GM18511 (cell line): ENCODE data around the gene MMS19.

Experiments
- ATAC-seq: cut with Tn5 transposase; IDR thresholded peaks from one replicate; pipeline ENCODE4 v1.9.1; 2021; ENCODE audit warnings: mild to moderate bottlenecking, moderate library complexity; ENCODE audit not compliant: unreplicated experiment

Gene MMS19, protein sequence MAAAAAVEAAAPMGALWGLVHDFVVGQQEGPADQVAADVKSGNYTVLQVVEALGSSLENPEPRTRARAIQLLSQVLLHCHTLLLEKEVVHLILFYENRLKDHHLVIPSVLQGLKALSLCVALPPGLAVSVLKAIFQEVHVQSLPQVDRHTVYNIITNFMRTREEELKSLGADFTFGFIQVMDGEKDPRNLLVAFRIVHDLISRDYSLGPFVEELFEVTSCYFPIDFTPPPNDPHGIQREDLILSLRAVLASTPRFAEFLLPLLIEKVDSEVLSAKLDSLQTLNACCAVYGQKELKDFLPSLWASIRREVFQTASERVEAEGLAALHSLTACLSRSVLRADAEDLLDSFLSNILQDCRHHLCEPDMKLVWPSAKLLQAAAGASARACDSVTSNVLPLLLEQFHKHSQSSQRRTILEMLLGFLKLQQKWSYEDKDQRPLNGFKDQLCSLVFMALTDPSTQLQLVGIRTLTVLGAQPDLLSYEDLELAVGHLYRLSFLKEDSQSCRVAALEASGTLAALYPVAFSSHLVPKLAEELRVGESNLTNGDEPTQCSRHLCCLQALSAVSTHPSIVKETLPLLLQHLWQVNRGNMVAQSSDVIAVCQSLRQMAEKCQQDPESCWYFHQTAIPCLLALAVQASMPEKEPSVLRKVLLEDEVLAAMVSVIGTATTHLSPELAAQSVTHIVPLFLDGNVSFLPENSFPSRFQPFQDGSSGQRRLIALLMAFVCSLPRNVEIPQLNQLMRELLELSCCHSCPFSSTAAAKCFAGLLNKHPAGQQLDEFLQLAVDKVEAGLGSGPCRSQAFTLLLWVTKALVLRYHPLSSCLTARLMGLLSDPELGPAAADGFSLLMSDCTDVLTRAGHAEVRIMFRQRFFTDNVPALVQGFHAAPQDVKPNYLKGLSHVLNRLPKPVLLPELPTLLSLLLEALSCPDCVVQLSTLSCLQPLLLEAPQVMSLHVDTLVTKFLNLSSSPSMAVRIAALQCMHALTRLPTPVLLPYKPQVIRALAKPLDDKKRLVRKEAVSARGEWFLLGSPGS

GRCh38 chr10:97498076-97498840 is at the start of gene MMS19:
Gene MMS19 (minus strand): TSS chr10:97498422. CDS start chr10:97498384, 38 bp downstream.
- ATAC-seq, result peak; percentile 92

DNA sequence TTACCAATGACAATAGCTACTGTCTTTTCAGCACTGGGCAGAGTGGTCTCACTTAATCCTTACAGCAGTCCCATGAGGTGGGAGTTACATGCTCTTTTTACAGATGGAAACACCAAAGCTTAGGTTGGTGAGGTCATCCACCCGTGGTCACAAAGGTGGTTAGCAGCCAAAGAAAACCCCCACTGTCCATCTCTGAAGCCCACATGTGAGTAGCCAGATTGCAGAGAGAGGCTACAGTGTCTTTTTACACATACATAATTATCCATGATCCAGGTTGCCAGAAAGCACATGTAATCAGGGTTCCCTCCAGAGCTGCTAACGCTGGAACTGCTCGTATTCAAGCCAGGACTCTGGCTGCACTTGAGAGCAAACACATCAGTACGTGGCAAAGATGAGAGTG is 49.7 kb upstream of the MMS19 start:
- ATAC-seq, result no peak

DNA sequence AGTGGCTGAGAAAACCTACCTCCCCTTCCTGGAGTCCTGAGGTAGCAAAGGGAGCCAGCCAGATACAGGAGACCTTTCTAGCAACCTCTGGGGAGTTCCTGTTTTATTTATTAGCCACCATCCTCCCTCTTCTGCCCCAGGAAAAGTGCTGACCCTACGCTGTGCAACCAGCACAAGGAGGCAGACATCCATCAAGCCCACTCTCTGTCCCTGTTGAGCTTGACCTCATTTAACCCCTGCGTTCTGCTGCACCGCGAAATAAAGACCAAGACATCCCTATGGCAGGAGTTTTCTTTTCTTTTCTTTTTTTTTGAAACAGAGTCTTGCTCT is 49.0 kb upstream of the MMS19 start:
- no peak for ATAC-seq

- ATAC-seq, result no peak
Measured at GRCh38 chr10:97546456-97547270, 48.4 kb upstream of the MMS19 start.

GRCh38 chr10:97543025-97543546 is 44.9 kb upstream of the MMS19 start:
- ATAC-seq, result no peak

- ATAC-seq, result no peak
Measured at GRCh38 chr10:97542169-97543024, 44.2 kb upstream of the MMS19 start.

DNA sequence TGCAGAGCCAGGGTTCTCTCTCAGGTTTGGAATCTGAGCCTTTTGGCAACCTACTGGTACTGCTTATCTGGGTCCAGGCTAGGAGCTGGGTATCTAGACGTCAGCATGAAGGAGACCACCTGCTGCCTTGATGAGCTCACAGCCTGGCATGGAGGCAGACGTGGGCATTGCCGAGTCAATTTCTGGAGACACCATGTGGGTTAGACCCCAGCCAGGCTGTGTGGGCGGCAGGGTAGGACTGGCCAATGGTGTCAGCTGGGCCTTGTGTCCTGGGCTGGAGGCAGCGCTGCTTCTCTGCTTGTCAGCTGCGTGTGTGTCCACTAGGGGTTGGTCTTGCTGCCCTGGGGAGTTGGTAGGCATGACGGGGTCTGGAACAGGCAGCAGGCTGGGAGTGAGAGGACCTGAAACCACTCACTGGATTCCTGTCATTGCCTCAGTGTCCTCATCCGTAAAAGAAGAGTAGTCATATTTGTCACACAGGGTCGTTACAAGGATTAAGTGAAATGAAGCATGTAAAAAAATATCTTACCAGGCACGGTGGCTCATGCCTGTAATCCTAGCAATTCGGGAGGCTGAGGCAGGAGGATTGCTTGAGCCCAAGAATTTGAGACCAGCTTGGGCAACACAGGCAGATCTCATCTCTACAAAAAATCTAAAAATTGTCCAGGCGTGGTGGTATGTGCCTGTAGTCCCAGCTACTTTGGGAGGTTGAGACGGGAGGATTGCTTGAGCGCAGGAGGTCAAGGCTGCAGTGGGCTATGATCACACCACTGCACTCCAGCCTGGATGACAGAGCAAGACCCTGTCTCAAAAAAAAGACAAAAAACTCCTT is 42.7 kb upstream of the MMS19 start:
- no peak for ATAC-seq

DNA sequence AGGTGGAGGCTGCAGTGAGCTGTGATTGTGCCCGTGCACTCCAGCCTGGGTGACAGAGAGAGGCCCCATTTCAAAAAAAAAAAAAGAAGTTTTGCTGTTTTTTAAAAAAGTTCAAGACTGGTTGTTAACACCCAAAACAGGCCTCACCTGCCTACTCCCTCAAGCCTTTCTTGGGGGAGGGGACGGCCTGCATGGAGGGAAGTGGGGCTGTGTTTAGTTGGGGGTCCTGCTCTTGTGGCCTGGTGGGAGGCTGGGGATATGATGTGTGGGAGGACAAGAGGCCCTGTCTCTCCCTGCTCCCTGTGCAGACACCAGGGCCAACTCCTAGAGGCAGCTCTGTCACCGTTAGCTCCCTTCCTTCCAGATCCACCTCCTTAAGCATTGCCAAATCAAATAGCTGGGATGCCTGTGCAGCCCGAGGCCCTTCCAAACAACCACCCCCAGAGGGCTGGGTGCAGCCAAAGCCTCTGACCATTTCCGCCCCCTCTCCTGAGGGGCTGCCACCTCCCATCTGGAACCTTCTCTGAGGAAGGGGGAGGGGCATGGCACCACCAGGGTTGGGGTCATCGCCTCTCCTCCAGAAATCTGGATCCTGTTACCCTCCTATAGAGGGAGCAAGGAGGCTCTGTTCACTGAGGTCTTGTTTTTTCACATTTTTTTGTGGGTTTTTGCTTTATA is 41.4 kb upstream of the MMS19 start:
- ATAC-seq, result no peak

- ATAC-seq, result no peak
Measured at GRCh38 chr10:97538839-97539238, 40.6 kb upstream of the MMS19 start.

GRCh38 chr10:97538411-97538810 is 40.2 kb upstream of the MMS19 start:
- no peak for ATAC-seq

DNA sequence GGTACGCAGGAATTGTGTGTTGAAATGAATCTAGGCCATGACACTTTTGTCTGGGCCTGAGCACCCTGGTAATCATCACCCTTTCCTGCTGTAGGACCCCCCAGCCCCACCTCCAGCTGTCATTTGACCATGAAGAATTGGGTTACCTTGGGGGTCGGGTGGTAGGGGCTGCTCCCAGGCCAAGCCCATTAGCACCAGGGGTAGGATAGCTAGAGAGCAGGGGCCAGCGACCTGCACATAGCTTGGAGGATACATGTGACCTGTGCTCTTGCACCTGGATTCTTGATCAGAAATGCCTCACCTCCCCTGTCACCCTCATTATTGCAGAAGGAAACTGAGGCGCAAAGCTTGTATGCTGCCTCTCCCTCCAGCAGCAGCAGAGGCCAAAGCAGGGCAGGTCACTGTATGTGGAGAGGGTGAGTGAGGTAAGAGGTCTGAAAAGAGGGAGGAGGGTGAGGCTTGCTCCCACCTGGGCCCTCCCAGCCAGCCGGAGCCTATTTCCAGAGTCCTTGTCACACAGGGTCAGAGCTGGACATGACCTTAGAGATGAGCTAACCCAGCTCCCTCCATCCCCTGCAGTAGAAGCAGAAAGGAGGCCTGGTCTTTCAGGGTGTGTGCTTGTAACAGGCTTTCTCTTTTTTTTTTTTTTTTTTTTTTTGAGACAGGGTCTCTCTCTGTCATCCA is 39.1 kb upstream of the MMS19 start:
- ATAC-seq, result no peak

DNA sequence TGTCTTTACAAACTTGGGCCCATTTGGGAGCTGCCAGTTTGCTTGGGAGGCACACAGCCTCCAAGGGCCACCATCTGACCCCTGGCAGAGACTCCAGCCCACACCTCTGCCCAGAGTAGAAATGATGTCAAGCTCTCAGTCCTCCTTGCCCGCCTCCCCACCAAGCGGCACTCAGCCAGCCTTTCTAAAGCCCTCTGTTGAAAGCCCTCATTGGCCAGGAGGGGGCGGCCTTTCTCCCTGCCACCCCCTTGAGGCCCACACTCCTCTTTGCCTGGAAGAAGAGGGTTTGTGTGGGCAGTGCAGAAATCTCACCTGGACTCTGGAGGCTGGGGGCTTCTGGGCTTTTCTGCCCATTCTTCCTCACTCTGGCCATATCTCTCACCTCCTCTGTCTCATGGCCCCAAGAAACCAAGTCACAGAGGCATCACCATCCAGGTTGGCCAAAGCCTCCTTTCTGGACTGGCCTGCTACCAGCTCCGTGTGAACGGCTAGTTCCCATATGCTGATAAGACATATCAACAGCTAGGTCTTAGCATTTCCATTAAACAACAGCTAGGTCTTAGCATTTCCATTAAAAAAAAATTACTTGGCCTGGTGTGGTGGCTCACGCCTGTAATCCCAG is 36.6 kb upstream of the MMS19 start:
- no peak for ATAC-seq

DNA sequence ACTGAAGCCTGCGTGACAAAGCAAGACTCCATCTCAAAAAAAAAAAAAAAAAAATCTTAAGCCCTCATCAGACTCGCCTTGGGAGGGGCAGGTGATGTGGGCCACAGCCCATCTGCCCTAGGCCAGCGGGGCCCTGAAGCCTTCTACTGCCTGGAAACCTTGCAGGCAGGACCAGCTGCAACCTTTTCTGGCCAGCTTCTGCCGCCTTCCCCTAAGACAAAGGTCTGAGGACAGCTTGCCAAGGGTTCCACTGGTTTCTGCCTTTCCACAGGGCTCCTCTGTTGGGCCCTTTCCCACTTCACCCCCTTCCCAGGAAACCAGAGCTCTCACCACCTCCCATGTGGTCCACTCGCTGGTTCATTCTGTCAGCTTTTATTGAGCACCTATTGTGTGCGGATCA is 35.7 kb upstream of the MMS19 start:
- ATAC-seq, result no peak

- ATAC-seq, result no peak
Measured at GRCh38 chr10:97532935-97533671, 34.9 kb upstream of the MMS19 start.

DNA sequence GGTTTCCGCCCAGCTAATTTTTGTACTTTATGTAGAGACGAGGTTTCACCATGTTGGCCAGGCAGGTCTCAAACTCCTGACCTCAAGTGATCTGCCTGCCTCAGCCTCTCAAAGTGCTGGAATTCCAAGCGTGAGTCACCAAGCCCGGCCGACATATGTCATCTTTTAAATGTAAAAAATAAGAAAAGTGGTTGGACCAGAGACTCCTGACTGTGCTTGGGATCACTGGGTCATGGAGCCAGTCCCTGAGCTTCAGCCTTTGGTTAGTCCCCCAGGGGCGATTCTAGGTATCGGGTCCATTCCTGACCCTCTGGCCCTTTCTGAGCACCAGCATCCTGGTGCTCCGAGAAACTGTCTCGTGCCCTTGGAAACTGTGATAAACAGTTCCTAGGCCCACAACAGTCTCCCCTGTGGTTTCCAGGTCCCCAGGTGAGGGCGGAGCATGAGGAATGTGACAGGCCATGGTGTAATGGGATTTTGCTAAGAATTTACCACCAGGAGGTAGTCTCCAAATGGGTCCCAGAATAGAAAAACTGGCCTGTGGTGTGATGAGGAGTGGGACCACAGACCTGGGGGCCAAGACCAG is 33.3 kb upstream of the MMS19 start:
- no peak for ATAC-seq
